PFSK-1 (cell line): ENCODE data around the gene LCN10.

Experiments
- FOXP2 ChIP-seq: optimal IDR thresholded peaks from 2 replicates; pipeline ENCODE3; 2011; ENCODE audit warnings: borderline replicate concordance, control low read depth, inconsistent platforms; ENCODE audit not compliant: insufficient read depth; ENCODE audit errors: extremely low read length, extremely low read depth
- POLR2AphosphoS5 ChIP-seq: IDR thresholded peaks from 2 replicates; pipeline ENCODE4 v1.6.1; 2012; ENCODE audit warnings: low read depth, mild to moderate bottlenecking, control low read depth, low read length, moderate library complexity
- SIN3A ChIP-seq: IDR thresholded peaks from 2 replicates; pipeline ENCODE4 v1.6.1; 2012; ENCODE audit warnings: mild to moderate bottlenecking, low read length, moderate library complexity, borderline replicate concordance; ENCODE audit not compliant: insufficient read depth
- TAF1 ChIP-seq: IDR thresholded peaks from 2 replicates; pipeline ENCODE4 v1.6.1; 2012; ENCODE audit warnings: low read length, control low read depth, borderline replicate concordance; ENCODE audit not compliant: insufficient read depth
- TF ChIP-seq, protein P1 (sequence below), 2 experiments: IDR thresholded peaks; 2 replicates each; pipeline versions ENCODE4 v1.6.1 to v1.8.0; 2011 to 2012; ENCODE audit warnings: low read depth in 2 of 2, low read length in 2 of 2, control low read depth in 1 of 2, inconsistent platforms in 1 of 2, mild to moderate bottlenecking in 1 of 2, moderate library complexity in 1 of 2; ENCODE audit not compliant: insufficient read depth in 1 of 2

LCN10 gene

GRCh38 chr9:136720251-136720897 lies 22.4 kb downstream of the LCN10 start:
- no peak for TF ChIP-seq FOXP2
- no peak for TF ChIP-seq SIN3A
- TF ChIP-seq, protein P1, sequence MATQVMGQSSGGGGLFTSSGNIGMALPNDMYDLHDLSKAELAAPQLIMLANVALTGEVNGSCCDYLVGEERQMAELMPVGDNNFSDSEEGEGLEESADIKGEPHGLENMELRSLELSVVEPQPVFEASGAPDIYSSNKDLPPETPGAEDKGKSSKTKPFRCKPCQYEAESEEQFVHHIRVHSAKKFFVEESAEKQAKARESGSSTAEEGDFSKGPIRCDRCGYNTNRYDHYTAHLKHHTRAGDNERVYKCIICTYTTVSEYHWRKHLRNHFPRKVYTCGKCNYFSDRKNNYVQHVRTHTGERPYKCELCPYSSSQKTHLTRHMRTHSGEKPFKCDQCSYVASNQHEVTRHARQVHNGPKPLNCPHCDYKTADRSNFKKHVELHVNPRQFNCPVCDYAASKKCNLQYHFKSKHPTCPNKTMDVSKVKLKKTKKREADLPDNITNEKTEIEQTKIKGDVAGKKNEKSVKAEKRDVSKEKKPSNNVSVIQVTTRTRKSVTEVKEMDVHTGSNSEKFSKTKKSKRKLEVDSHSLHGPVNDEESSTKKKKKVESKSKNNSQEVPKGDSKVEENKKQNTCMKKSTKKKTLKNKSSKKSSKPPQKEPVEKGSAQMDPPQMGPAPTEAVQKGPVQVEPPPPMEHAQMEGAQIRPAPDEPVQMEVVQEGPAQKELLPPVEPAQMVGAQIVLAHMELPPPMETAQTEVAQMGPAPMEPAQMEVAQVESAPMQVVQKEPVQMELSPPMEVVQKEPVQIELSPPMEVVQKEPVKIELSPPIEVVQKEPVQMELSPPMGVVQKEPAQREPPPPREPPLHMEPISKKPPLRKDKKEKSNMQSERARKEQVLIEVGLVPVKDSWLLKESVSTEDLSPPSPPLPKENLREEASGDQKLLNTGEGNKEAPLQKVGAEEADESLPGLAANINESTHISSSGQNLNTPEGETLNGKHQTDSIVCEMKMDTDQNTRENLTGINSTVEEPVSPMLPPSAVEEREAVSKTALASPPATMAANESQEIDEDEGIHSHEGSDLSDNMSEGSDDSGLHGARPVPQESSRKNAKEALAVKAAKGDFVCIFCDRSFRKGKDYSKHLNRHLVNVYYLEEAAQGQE (IDR thresholded peaks at IDR 0.05; ENCODE audit: insufficient read depth in 1 of 2, low read depth in 2 of 2, low read length in 2 of 2), result no peak

DNA sequence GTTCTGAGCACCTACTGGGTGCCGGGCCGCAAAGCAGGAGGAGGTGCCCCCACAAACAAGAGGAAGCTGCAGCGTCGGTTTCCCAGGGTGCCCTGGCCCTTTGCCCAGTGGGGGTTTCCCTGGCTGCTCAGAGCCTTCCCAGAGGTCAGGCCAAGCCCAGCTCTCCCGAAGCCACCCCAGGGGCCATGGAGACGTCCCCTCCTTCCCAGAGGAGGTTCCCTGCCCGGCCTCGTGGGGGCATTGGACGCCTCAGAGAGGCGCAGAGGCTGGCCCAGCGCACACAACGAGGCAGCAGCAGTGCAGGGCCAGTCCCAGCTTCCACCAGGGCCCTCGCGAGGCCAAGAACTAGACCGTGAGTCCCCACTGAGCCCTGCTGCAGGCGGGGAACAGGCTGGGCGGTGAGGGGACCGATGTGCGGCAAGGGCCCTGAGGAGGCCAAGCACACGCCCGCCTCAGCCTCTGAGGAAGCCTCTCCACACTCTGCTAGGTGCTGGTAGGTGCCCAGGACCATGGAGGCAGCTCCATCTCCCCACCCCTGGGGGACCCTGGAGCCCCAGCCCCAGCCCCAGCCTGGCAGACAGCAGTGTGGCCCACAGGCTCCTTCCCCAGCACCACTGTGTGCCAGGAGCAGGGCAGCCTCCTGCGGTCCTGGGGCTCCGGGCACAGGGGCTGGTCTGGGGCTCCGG lies 23.4 kb downstream of the LCN10 start:
- TF ChIP-seq, protein P1 (IDR thresholded peaks at IDR 0.05; ENCODE audit: insufficient read depth in 1 of 2, low read depth in 2 of 2, low read length in 2 of 2), result no peak
- TF ChIP-seq SIN3A (no peak), FOXP2 (no peak), POLR2AphosphoS5 (no peak), TAF1 (no peak)

DNA sequence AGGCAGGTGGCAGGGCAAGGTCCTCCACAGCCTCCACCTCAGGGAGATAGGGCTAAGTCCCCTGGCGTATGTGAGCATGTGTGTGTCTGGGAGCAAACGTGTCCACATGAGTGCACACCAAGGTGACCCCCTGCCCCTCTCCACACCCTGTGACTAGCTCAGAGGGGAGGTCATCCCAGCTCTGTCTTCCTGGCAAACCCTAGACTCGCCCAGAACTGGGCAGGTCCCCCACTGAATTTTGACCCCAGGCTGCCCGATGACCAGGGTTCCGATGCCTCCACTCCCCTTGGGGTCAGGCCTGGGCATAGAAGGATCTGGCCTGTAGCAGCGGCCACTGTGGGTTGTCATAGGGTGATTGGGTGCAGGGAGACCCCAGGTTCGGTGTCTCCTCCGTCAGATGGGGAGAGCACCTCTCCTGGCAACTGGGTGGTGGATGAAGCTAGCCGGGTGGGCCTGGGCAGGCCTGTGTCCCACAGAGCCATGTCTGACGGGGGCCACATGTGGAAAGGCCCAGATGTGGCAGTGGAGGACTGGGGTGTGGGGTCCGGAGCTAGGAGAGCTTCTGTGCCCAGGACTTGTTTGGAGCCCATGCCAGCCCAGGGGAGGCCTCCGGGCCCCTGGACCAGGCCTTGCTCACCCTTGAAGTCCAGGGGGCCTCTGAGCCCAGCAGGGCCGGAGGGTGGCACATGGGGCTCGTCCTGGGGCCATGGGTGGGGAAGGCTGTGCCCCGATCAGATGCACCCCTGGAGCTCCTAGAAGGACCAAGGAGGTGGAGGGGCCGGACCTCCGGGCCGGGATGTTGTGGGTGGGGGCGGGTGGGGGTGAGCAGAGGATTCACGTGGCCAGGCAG lies 24.2 kb downstream of the LCN10 start:
- TF ChIP-seq SIN3A, result no peak
- TF ChIP-seq, protein P1 (IDR thresholded peaks at IDR 0.05; ENCODE audit: insufficient read depth in 1 of 2, low read depth in 2 of 2, low read length in 2 of 2), result no peak
- TF ChIP-seq POLR2AphosphoS5, result no peak
- no peak for TF ChIP-seq TAF1
- TF ChIP-seq FOXP2, result no peak

- TF ChIP-seq POLR2AphosphoS5, result no peak
- no peak for TF ChIP-seq TAF1
- no peak for TF ChIP-seq FOXP2
- no peak for TF ChIP-seq SIN3A
- TF ChIP-seq, protein P1 (IDR thresholded peaks at IDR 0.05; ENCODE audit: insufficient read depth in 1 of 2, low read depth in 2 of 2, low read length in 2 of 2), result no peak
These were observed 25.3 kb downstream of the LCN10 start for GRCh38 chr9:136717399-136717798.
